NCI-H446 (cell line): ENCODE results near the gene DNER.
"Not testable (repeated sequence)": the region's sequence is repeated elsewhere in the genome, so short reads cannot be mapped to it uniquely, and the experiment has no call there.

ENCODE experiments used
- DNase-seq, 2 experiments: peaks; one replicate each; lab custom pipeline; 2025; lab: John Stamatoyannopoulos, UW

DNER gene

GRCh38 chr2:229620289-229620688, 94.1 kb downstream of the DNER start:
- no peak for DNase-seq

- DNase-seq: no peak
Measured at GRCh38 chr2:229616433-229616832, 97.9 kb downstream of the DNER start.

- DNase-seq: not testable (repeated sequence)
Measured at GRCh38 chr2:229614021-229614420, 100.3 kb downstream of the DNER start.

- no peak for DNase-seq
Measured at GRCh38 chr2:229612384-229612971, 101.9 kb downstream of the DNER start.

GRCh38 chr2:229611360-229611759, 103.0 kb downstream of the DNER start:
- DNase-seq: no peak

GRCh38 chr2:229610872-229611271, 103.5 kb downstream of the DNER start:
- DNase-seq: no peak

GRCh38 chr2:229610333-229610732, 104.0 kb downstream of the DNER start:
- DNase-seq: no peak

- DNase-seq: no peak
Measured at GRCh38 chr2:229601936-229602335, 112.4 kb downstream of the DNER start.

- no peak for DNase-seq
Measured at GRCh38 chr2:229601396-229601795, 113.0 kb downstream of the DNER start.

- DNase-seq: no peak
Measured at GRCh38 chr2:229598227-229598626, 116.1 kb downstream of the DNER start.

- no peak for DNase-seq
Measured at GRCh38 chr2:229596796-229597195, 117.6 kb downstream of the DNER start.

GRCh38 chr2:229591611-229592010, 122.7 kb downstream of the DNER start:
- no peak for DNase-seq

- peak in 1 of 2 experiments; percentile 53 for DNase-seq
Measured at GRCh38 chr2:229586746-229587705, 127.3 kb downstream of the DNER start.

GRCh38 chr2:229586012-229586411, 128.3 kb downstream of the DNER start:
- DNase-seq: no peak

- DNase-seq: no peak
Measured at GRCh38 chr2:229582151-229582550, 132.2 kb downstream of the DNER start.

GRCh38 chr2:229578052-229578846, 136.1 kb downstream of the DNER start:
- no peak for DNase-seq

GRCh38 chr2:229575569-229576315, 138.6 kb downstream of the DNER start:
- no peak for DNase-seq

- no peak for DNase-seq
Measured at GRCh38 chr2:229572507-229573271, 141.7 kb downstream of the DNER start.

GRCh38 chr2:229571243-229571642, 143.1 kb downstream of the DNER start:
- no peak for DNase-seq

GRCh38 chr2:229566370-229566769, 148.0 kb downstream of the DNER start:
- no peak for DNase-seq

- DNase-seq: no peak
Measured at GRCh38 chr2:229564300-229564907, 150.0 kb downstream of the DNER start.
